HL-60 (cell line): Measurements from ENCODE around the gene CYP2C9.

ENCODE experiments used
- DNase-seq, 2 experiments: peaks; one replicate each; pipeline ENCODE4 v3.0.0-alpha.2; 2010 to 2020; ENCODE audit warnings: low read depth in 1 of 2, low spot score in 1 of 2
- H3K27ac ChIP-seq: fragments of 250-450 bp; sonication (Bioruptor Pico); replicated peaks from 2 replicates; pipeline ENCODE4 v1.5.1; 2020; ENCODE audit warnings: mild to moderate bottlenecking, moderate library complexity
- H3K27me3 ChIP-seq: fragments of 250-450 bp; sonication (Bioruptor Pico); 2 replicates; pipeline ENCODE4 v1.5.1; 2021; ENCODE audit warnings: mild to moderate bottlenecking, moderate library complexity; ENCODE audit not compliant: insufficient read depth, poor library complexity, severe bottlenecking
- H3K4me3 ChIP-seq: replicated peaks from 2 replicates; pipeline ENCODE4 v1.5.1; 2011; ENCODE audit warnings: mild to moderate bottlenecking, control low read depth, low read length; ENCODE audit not compliant: insufficient read depth
- GABPA ChIP-seq: IDR thresholded peaks from 2 replicates; pipeline ENCODE4 v1.6.1; 2012; ENCODE audit warnings: low read depth
- POLR2AphosphoS5 ChIP-seq: IDR thresholded peaks from 2 replicates; pipeline ENCODE4 v1.6.1; 2012; ENCODE audit warnings: low read depth
- SPI1 ChIP-seq: IDR thresholded peaks from 2 replicates; pipeline ENCODE4 v1.6.1; 2012; ENCODE audit warnings: low read depth, mild to moderate bottlenecking, borderline replicate concordance
- TF ChIP-seq, protein P1 (sequence below): IDR thresholded peaks from 2 replicates; pipeline ENCODE4 v1.6.1; 2012; ENCODE audit warnings: low read depth; ENCODE audit not compliant: insufficient replicate concordance
- TF ChIP-seq, protein P2 (sequence below): IDR thresholded peaks from one replicate; pipeline ENCODE4 v1.5.1; 2011; ENCODE audit warnings: low read length, control low read depth, inconsistent platforms; ENCODE audit not compliant: insufficient read depth

Gene CYP2C9

DNA sequence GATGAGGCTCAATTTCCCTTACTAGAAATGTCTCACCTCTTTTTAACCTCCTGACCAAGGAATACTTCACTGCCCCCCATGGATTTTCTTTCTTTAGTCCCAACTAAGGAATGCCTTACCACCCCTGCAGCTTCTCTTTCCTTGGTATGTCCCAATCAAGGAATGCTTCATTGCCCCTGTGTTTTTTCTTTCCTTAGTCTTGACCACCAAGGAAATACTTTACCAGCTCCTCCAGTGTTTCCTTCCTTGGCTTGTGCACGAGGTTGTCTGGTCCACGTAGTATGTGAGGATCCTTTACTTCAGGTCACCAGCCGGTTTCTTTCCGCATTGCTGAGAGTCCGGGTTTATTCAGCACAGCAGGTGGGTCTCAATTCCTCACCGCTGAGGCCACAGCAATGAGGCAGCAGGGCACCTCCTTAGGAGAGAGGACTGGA, 59.3 kb downstream of the CYP2C9 start:
- DNase-seq = no peak
- no peaks in the 10 kb centered on the region for H3K27me3 ChIP-seq
- no peak overlapping the region for H3K4me3 ChIP-seq

DNA sequence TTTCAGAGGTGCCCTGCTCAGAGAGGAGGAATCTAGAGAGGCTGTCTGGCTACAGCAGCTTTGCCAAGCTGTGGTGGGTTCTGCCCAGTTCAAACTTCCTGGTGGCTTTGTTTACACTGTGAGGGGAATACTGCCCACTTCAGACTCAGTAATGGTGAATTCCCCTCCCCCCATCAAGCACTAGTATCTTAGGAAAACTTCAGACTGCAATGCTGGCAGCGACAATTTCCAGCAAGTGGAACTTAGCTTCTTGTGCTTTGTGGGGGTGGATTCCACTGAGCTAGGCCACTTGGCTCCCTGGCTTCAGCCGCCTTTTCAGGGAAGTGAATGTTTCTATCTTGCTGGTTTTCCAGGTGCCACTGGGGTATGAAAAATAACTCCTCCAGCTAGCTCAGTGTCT, 88.0 kb downstream of the CYP2C9 start:
- no peak for DNase-seq
- Histone ChIP-seq H3K27ac (no peak overlapping the region), H3K4me3 (no peak overlapping the region), H3K27me3 (no peaks in the 10 kb centered on the region)
- TF ChIP-seq, protein P1, sequence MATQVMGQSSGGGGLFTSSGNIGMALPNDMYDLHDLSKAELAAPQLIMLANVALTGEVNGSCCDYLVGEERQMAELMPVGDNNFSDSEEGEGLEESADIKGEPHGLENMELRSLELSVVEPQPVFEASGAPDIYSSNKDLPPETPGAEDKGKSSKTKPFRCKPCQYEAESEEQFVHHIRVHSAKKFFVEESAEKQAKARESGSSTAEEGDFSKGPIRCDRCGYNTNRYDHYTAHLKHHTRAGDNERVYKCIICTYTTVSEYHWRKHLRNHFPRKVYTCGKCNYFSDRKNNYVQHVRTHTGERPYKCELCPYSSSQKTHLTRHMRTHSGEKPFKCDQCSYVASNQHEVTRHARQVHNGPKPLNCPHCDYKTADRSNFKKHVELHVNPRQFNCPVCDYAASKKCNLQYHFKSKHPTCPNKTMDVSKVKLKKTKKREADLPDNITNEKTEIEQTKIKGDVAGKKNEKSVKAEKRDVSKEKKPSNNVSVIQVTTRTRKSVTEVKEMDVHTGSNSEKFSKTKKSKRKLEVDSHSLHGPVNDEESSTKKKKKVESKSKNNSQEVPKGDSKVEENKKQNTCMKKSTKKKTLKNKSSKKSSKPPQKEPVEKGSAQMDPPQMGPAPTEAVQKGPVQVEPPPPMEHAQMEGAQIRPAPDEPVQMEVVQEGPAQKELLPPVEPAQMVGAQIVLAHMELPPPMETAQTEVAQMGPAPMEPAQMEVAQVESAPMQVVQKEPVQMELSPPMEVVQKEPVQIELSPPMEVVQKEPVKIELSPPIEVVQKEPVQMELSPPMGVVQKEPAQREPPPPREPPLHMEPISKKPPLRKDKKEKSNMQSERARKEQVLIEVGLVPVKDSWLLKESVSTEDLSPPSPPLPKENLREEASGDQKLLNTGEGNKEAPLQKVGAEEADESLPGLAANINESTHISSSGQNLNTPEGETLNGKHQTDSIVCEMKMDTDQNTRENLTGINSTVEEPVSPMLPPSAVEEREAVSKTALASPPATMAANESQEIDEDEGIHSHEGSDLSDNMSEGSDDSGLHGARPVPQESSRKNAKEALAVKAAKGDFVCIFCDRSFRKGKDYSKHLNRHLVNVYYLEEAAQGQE = no peak
- TF ChIP-seq POLR2AphosphoS5 (no peak), SPI1 (no peak), GABPA (no peak)
- TF ChIP-seq, protein P2, sequence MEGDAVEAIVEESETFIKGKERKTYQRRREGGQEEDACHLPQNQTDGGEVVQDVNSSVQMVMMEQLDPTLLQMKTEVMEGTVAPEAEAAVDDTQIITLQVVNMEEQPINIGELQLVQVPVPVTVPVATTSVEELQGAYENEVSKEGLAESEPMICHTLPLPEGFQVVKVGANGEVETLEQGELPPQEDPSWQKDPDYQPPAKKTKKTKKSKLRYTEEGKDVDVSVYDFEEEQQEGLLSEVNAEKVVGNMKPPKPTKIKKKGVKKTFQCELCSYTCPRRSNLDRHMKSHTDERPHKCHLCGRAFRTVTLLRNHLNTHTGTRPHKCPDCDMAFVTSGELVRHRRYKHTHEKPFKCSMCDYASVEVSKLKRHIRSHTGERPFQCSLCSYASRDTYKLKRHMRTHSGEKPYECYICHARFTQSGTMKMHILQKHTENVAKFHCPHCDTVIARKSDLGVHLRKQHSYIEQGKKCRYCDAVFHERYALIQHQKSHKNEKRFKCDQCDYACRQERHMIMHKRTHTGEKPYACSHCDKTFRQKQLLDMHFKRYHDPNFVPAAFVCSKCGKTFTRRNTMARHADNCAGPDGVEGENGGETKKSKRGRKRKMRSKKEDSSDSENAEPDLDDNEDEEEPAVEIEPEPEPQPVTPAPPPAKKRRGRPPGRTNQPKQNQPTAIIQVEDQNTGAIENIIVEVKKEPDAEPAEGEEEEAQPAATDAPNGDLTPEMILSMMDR = no peak

More for the DNA sequence above, 59.3 kb downstream of the CYP2C9 start:
- H3K27ac ChIP-seq = no peak overlapping the region
- TF ChIP-seq, protein P2 = no peak
- TF ChIP-seq POLR2AphosphoS5 (no peak), GABPA (no peak), SPI1 (no peak)
- TF ChIP-seq, protein P1 = no peak

DNA sequence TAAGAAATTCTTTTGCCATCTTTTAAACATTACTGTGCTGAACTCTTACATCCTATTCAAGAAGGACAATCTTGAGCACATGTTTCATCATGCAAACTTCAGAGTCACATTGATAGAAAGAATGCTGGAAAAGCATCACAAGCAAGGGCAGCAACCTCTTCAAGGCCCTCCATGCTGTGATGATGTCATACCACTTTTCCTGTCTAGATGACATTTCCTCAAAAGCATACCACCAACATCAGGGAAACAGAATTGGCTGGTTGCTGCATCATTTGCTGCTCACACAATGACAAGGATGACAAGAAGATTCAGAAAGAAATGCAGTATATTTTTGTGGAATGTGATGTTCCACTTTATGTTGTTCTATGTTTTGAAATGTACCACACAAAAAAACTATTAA, 93.2 kb downstream of the CYP2C9 start:
- no peak for TF ChIP-seq SPI1
- TF ChIP-seq, protein P2 = no peak
- TF ChIP-seq GABPA = no peak
- TF ChIP-seq POLR2AphosphoS5 = no peak
- TF ChIP-seq, protein P1 = no peak
- no peaks in the 10 kb centered on the region for H3K27me3 ChIP-seq

More for the DNA sequence above, 93.2 kb downstream of the CYP2C9 start:
- DNase-seq = no peak
- Histone ChIP-seq H3K4me3 (no peak overlapping the region), H3K27ac (no peak overlapping the region)
